BJ (cell line): ENCODE measurements around the gene MEIKIN. TPM values are rescaled to one million over a fixed set of nuclear protein-coding genes. Genes with fewer than 3 reads are reported as not detected.
"Not testable (repeated sequence)": the region's sequence is repeated elsewhere in the genome, so short reads cannot be mapped to it uniquely, and the experiment has no call there.

Experiments used
- CTCF ChIA-PET: fragments of 350-600 bp; formaldehyde crosslinking; extraction: SDS; loops from one replicate; lab custom pipeline; 2021; ENCODE audit warnings: antibody characterized with exemption, inconsistent platforms; lab: Yijun Ruan, JAX
- POLR2A ChIA-PET: fragments of 300-600 bp; sonication (Branson Sonifier 250); formaldehyde crosslinking; extraction: SDS; loops from one replicate; lab custom pipeline; 2021; ENCODE audit warnings: antibody characterized with exemption; lab: Charles Lee
- DNase-seq: peaks from one replicate; pipeline ENCODE4 v3.0.0-alpha.2; 2011; ENCODE audit warnings: low read depth
- H3K27me3 ChIP-seq: 2 replicates; pipeline ENCODE4 v1.6.0; 2011; ENCODE audit warnings: low read length; ENCODE audit not compliant: control insufficient read depth, insufficient read depth
- H3K36me3 ChIP-seq: 2 replicates; pipeline ENCODE4 v1.5.1; 2011; ENCODE audit warnings: low read length; ENCODE audit not compliant: control insufficient read depth, insufficient read depth
- H3K4me3 ChIP-seq: 2 replicates; pipeline ENCODE4 v1.5.1; 2011; ENCODE audit warnings: low read depth, mild to moderate bottlenecking, control low read depth, low read length
- polyA plus RNA-seq: library from polyadenylated mRNA; depleted of rRNA; stranded (reverse); fragments of >200 nt; gene quantifications from 2 replicates; pipeline ENCODE4 v1.2.3, GENCODE V29; 2011
- TF ChIP-seq, protein P1 (sequence below): IDR thresholded peaks from 2 replicates; pipeline ENCODE4 v1.5.1; 2011; ENCODE audit warnings: low read depth, mild to moderate bottlenecking, control low read depth, inconsistent platforms, low read length, moderate library complexity; ENCODE audit not compliant: insufficient read depth

Gene MEIKIN
- polyA plus RNA-seq, 1 experiment = not detected

DNA sequence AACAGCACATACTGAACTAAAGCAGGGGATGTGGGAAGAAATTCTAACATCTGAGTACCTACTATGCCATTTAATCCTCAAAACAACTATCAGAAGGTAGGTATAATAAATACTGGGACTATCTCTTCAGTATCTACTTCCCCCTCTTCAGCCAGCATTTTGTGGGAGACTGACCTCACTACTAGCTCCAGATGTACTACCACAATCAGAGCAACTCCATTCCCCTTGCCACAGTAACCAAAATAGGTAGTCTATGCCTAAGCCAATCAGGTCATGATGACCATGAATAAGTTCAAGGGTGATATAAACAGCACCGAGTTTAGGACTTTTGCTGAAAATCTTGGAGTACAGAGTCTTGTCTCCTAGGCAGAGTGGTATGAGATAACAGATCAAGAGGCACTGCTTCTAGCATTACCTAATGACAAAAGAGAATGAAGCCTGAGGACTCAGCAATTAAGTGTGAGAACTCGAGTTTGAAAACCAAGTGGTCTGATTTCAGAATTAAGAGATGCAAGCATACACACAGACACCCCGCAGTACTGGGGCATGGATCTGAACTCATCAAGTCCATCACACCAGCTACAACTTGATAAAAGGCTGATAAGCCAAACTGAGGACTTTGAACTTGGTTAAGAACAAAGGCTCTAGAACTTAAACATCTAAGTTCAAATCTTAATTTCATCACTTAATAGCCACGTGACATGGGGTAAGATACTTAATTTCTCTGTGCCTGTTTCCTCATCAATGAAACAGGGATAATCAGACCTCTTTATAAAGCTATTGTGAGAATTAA lies 158.4 kb downstream of the MEIKIN start:
- Histone ChIP-seq H3K27me3 (no peaks in the 10 kb centered on the region), H3K4me3 (no peak overlapping the region), H3K36me3 (no peaks in the 10 kb centered on the region)
- CTCF ChIA-PET = no interaction called here
- DNase-seq = no peak
- POLR2A ChIA-PET = no interaction called here
- TF ChIP-seq, protein P1, sequence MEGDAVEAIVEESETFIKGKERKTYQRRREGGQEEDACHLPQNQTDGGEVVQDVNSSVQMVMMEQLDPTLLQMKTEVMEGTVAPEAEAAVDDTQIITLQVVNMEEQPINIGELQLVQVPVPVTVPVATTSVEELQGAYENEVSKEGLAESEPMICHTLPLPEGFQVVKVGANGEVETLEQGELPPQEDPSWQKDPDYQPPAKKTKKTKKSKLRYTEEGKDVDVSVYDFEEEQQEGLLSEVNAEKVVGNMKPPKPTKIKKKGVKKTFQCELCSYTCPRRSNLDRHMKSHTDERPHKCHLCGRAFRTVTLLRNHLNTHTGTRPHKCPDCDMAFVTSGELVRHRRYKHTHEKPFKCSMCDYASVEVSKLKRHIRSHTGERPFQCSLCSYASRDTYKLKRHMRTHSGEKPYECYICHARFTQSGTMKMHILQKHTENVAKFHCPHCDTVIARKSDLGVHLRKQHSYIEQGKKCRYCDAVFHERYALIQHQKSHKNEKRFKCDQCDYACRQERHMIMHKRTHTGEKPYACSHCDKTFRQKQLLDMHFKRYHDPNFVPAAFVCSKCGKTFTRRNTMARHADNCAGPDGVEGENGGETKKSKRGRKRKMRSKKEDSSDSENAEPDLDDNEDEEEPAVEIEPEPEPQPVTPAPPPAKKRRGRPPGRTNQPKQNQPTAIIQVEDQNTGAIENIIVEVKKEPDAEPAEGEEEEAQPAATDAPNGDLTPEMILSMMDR = no peak

DNA sequence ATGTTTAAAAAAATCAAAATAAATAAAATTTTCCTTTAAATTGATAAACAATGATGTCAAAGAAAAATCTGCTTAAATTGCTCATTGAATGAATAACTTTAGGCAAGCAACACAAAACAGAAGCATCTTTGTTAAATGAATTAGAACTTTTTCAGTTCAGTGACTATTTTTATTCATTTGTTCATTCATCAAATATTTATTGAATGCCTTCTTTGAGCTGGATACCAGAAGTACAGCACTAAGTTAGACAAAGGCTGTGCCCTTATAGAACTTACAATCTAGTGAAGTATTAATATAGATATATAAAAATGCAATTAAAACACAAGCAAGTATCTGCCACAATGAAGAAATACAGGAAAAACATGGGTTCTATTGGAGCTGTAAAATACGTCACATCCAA lies 159.4 kb downstream of the MEIKIN start:
- Histone ChIP-seq H3K4me3 (no peak overlapping the region), H3K27me3 (no peaks in the 10 kb centered on the region), H3K36me3 (no peaks in the 10 kb centered on the region)
- TF ChIP-seq, protein P1 = no peak
- POLR2A ChIA-PET = no interaction called here
- CTCF ChIA-PET = interaction anchor here (0.8 kb wide), 1 partner anchor 134 kb away, joined by 3 read pairs; no protein-coding TSS in a partner anchor
- DNase-seq = no peak

DNA sequence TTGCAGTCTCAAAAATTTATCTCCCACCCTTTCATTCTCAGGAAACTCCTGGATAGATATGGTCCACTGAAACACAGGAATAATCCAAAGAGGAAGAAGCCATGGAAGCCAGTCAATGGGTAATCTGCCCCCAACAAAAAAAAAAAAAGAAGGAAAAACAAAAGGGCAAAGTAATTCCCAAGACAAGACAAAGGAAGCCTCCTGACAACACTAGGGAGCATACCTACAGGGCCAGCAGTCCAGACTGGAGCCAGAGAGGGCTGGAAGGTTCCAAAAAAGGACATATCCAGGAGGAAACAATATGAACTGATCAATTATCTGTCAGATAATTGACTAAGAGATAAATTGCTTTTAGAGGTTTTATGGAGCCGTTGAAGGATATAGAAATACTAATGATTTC lies 161.6 kb downstream of the MEIKIN start:
- CTCF ChIA-PET = no interaction called here
- Histone ChIP-seq H3K27me3 (no peaks in the 10 kb centered on the region), H3K36me3 (no peaks in the 10 kb centered on the region), H3K4me3 (no peak overlapping the region)
- POLR2A ChIA-PET = no interaction called here
- TF ChIP-seq, protein P1 = no peak
- no peak for DNase-seq

DNA sequence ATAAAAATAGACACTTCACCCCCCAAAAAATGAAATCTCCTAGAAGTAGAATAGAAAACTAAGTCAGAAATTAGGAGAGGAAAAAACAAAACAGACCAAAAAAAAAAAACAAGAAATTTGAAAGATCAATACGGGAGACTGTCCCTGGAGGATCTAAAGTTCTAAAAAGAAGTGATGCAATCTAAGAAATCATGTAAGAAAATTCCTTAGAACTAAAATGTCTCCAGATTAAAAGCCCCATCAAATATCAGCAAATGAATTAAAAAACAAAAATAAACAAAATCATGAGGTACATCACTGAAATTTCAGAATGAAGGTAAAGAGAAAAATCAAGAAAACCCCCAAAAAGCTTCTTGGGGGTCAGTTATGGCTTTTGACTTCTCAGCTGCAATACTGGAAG lies 162.1 kb downstream of the MEIKIN start:
- Histone ChIP-seq H3K27me3 (no peaks in the 10 kb centered on the region), H3K4me3 (no peak overlapping the region), H3K36me3 (no peaks in the 10 kb centered on the region)
- CTCF ChIA-PET = no interaction called here
- no peak for DNase-seq
- TF ChIP-seq, protein P1 = no peak
- POLR2A ChIA-PET = no interaction called here

DNA sequence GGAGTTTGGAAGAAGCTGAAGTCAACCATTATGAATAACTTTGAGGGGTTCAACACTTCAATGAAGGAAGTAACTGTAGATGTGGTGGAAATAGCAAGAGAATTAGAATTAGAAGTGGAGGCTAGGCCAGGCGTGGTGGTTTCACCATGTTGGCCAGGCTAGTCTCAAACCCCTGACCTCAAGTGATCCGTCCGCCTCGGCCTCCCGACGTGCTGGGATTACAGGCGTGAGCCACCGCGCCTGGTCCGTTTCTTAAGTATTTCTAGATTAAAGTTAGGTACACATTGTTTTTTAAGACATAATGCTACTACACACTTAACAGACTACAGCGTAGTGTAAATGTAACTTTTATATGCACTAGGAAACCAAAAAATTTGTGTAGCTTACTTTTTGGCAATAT lies 162.7 kb downstream of the MEIKIN start:
- H3K27me3 ChIP-seq = no peaks in the 10 kb centered on the region
- ChIA-PET POLR2A (no interaction called here), CTCF (interaction anchor here (0.6 kb wide), 1 partner anchor 220 kb away, joined by 5 read pairs; no protein-coding TSS in a partner anchor)
- no peak overlapping the region for H3K4me3 ChIP-seq
- no peaks in the 10 kb centered on the region for H3K36me3 ChIP-seq
- no peak for DNase-seq
- TF ChIP-seq, protein P1 = no peak

DNA sequence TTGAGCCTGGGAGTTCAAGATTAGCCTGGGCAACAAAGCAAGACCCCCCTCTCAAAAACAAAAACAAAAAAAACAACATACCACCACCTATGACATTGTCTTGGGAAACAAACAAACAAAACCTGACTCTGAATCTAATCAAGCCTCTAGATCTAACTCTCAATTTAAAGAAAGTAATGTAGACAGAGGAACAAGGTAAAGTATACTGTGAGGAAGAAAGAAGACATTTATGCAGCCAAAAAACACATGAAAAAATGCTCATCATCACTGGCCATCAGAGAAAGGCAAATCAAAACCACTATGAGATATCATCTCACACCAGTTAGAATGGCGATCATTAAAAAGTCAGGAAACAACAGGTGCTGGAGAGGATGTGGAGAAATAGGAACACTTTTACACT lies 167.3 kb downstream of the MEIKIN start:
- DNase-seq, POLR2A ChIA-PET, CTCF ChIA-PET, H3K27me3 ChIP-seq, H3K4me3 ChIP-seq, H3K36me3 ChIP-seq: not testable (repeated sequence)
